ENCODE measurements around the gene NAALADL1. TPM values are rescaled to one million over a fixed set of nuclear protein-coding genes. Genes with fewer than 3 reads are reported as not detected.

Gene NAALADL1
- total and polyA plus RNA-seq, 12 donors, result 1.3 to 15.7 (median 5.5) TPM

GRCh38 chr11:65066315-65066714 lies 8.0 kb upstream of the NAALADL1 start:
- WGBS, 4 donors, result 57 to 100% (median 75%) methylated on average over 2 to 11 of the region's 11 CpGs

GRCh38 chr11:65065851-65066250 lies 7.5 kb upstream of the NAALADL1 start:
- Histone ChIP-seq H3K4me3 (no peak overlapping the region), H3K27ac (no peak overlapping the region), H3K9me3 (replicated peaks in 1 of 3) (no peaks in the 10 kb centered on the region), H3K4me1 (replicated peaks in 1 of 2) (no peaks in the 10 kb centered on the region), H3K36me3 (replicated peaks in 1 of 2) (no peaks in the 10 kb centered on the region), H3K27me3 (no peaks in the 10 kb centered on the region)
- TF ChIP-seq CTCF (IDR thresholded peaks at IDR 0.05), result no peak
- TF ChIP-seq POLR2A (IDR thresholded peaks at IDR 0.05), result no peak
- intact Hi-C loops (cut with DNase I), result no loop called here
- WGBS, 4 donors, result 51 to 66% (median 60%) methylated on average over 4 to 7 of the region's 7 CpGs
- no peak for DNase-seq

More at GRCh38 chr11:65066315-65066714, 8.0 kb upstream of the NAALADL1 start:
- no peaks in the 10 kb centered on the region for H3K36me3 ChIP-seq (replicated peaks in 1 of 2)
- no peaks in the 10 kb centered on the region for H3K27me3 ChIP-seq
- H3K4me1 ChIP-seq (replicated peaks in 1 of 2), result no peaks in the 10 kb centered on the region
- H3K4me3 ChIP-seq, result no peak overlapping the region
- H3K9me3 ChIP-seq (replicated peaks in 1 of 3), result no peaks in the 10 kb centered on the region
- DNase-seq, result no peak
- no peak overlapping the region for H3K27ac ChIP-seq
- intact Hi-C loops (cut with DNase I), result no loop called here
- TF ChIP-seq CTCF (IDR thresholded peaks at IDR 0.05) (no peak), POLR2A (IDR thresholded peaks at IDR 0.05) (no peak)

GRCh38 chr11:65064847-65065240 lies 6.5 kb upstream of the NAALADL1 start:
- no peaks in the 10 kb centered on the region for H3K4me1 ChIP-seq (replicated peaks in 1 of 2)
- no peaks in the 10 kb centered on the region for H3K27me3 ChIP-seq
- H3K27ac ChIP-seq, result no peak overlapping the region
- H3K4me3 ChIP-seq, result no peak overlapping the region
- DNase-seq, result no peak
- 89 to 94% (median 91%) methylated on average over 4 of the region's 4 CpGs for WGBS, 4 donors
- TF ChIP-seq POLR2A (IDR thresholded peaks at IDR 0.05), result no peak
- no peak for TF ChIP-seq CTCF (IDR thresholded peaks at IDR 0.05)
- intact Hi-C loops (cut with DNase I), result no loop called here
- H3K36me3 ChIP-seq (replicated peaks in 1 of 2), result no peaks in the 10 kb centered on the region
- no peaks in the 10 kb centered on the region for H3K9me3 ChIP-seq (replicated peaks in 1 of 3)

GRCh38 chr11:65063532-65063931 lies 5.2 kb upstream of the NAALADL1 start:
- Histone ChIP-seq H3K9me3 (replicated peaks in 1 of 3) (no peaks in the 10 kb centered on the region), H3K27ac (no peak overlapping the region), H3K27me3 (no peaks in the 10 kb centered on the region), H3K36me3 (replicated peaks in 1 of 2) (no peaks in the 10 kb centered on the region), H3K4me3 (no peak overlapping the region), H3K4me1 (replicated peaks in 1 of 2) (no peaks in the 10 kb centered on the region)
- no peak for DNase-seq
- WGBS, 4 donors, result 70 to 100% (median 78%) methylated on average over 1 to 3 of the region's 3 CpGs
- intact Hi-C loops (cut with DNase I), result no loop called here
- TF ChIP-seq POLR2A (IDR thresholded peaks at IDR 0.05), result no peak
- no peak for TF ChIP-seq CTCF (IDR thresholded peaks at IDR 0.05)
